Gastroesophageal sphincter (tissue), 3 donors: ENCODE data around the gene SLC7A8.

Experiments used
- EP300 ChIP-seq: sonication (generic); formaldehyde crosslinking; IDR thresholded peaks from one replicate; pipeline ENCODE4 v1.6.1; 2017; ENCODE audit warnings: antibody characterized with exemption, mild to moderate bottlenecking
- POLR2A ChIP-seq, 2 donors: fragments of 450-650 bp; IDR thresholded peaks; one replicate each; pipeline ENCODE4 v1.6.1; 2017; ENCODE audit warnings: antibody characterized with exemption in 2 of 2, mild to moderate bottlenecking in 2 of 2, moderate library complexity in 1 of 2
- TF ChIP-seq, protein P1 (sequence below), 4 experiments: fragments of 200-600 bp in 2 of 4; fragments of 450-650 bp in 2 of 4; sonication (generic) in 1 of 4; IDR thresholded peaks; one replicate each; pipeline ENCODE4 v1.5.1; 2017 to 2019; ENCODE audit warnings: antibody characterized with exemption in 4 of 4, mild to moderate bottlenecking in 2 of 4, moderate library complexity in 2 of 4

DNA sequence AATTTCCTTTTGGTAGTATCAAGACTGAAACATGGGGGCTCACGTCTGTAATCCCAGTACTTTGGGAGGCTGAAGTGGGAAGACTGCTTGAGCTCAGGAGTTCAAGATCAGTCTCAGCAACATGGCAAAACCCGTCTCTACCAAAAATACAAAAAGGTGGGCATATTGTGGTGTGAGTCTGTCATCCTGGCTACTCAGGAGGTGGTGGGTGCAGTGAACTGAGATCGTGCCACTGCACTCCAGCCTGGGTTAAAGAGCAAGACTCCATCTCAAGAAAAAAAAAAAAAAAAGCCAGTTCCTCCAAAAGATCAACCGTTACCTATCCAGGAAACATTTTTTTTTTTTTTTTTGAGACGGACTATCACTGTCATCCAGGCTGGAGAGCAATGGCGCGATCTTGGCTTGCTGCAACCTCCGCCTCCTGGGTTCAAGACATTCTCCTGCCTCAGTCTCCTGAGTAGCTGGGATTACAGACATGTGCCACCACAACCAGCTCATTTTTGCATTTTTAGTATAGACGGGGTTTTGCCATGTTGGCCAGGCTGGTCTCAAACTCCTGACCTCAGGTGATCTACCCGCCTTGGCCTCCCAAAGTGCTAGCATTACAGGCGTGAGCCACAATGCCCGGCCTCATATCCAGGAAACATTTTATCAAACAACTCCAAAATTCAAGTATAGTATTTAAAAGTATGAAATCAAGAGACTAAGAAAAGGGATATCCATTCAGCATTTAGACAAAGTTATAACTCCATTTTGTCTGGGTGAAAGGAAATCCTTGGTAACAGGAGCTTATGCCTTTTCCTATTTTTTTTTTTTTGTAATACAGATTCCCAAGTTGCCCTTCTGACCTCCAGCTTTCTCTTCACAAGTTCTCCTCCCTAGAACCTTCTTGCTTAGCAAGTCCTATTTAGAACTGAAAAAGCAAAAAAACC is 91.9 kb downstream of the SLC7A8 start:
- TF ChIP-seq, protein P1, sequence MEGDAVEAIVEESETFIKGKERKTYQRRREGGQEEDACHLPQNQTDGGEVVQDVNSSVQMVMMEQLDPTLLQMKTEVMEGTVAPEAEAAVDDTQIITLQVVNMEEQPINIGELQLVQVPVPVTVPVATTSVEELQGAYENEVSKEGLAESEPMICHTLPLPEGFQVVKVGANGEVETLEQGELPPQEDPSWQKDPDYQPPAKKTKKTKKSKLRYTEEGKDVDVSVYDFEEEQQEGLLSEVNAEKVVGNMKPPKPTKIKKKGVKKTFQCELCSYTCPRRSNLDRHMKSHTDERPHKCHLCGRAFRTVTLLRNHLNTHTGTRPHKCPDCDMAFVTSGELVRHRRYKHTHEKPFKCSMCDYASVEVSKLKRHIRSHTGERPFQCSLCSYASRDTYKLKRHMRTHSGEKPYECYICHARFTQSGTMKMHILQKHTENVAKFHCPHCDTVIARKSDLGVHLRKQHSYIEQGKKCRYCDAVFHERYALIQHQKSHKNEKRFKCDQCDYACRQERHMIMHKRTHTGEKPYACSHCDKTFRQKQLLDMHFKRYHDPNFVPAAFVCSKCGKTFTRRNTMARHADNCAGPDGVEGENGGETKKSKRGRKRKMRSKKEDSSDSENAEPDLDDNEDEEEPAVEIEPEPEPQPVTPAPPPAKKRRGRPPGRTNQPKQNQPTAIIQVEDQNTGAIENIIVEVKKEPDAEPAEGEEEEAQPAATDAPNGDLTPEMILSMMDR (IDR thresholded peaks at IDR 0.05), result no peak
- TF ChIP-seq EP300 (no peak), POLR2A (IDR thresholded peaks at IDR 0.05) (no peak)
